Measurements from ENCODE around the gene NPIPB6. TPM values are rescaled to one million over a fixed set of nuclear protein-coding genes. Genes with fewer than 3 reads are reported as not detected.

NPIPB6 gene
- total and polyA plus RNA-seq, 8 donors = 0.25 to 2.0 (median 0.61) TPM; not detected in 1

DNA sequence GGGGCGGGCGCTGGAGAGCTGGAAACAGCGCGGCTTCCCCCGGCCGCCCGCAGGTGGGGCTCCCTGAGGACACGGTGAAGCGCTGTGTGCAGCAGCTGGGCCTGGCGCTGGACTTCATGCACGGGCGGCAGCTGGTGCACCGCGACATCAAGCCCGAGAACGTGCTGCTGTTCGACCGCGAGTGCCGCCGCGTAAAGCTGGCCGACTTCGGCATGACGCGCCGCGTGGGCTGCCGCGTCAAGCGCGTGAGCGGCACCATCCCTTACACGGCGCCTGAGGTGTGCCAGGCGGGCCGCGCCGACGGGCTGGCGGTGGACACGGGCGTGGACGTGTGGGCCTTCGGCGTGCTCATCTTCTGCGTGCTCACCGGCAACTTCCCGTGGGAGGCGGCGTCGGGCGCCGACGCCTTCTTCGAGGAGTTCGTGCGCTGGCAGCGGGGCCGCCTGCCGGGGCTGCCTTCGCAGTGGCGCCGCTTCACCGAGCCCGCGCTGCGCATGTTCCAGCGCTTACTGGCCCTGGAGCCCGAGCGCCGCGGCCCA is 43.2 kb downstream of the NPIPB6 start:
- no peak overlapping the region for H3K27ac ChIP-seq
- no peaks in the 10 kb centered on the region for H3K27me3 ChIP-seq
- H3K4me1 ChIP-seq = no peaks in the 10 kb centered on the region
- WGBS, 2 donors = 96% methylated on average over 71 to 73 of the region's 73 CpGs
- no peaks in the 10 kb centered on the region for H3K9me3 ChIP-seq
- DNase-seq = no peak
- TF ChIP-seq, protein P1, sequence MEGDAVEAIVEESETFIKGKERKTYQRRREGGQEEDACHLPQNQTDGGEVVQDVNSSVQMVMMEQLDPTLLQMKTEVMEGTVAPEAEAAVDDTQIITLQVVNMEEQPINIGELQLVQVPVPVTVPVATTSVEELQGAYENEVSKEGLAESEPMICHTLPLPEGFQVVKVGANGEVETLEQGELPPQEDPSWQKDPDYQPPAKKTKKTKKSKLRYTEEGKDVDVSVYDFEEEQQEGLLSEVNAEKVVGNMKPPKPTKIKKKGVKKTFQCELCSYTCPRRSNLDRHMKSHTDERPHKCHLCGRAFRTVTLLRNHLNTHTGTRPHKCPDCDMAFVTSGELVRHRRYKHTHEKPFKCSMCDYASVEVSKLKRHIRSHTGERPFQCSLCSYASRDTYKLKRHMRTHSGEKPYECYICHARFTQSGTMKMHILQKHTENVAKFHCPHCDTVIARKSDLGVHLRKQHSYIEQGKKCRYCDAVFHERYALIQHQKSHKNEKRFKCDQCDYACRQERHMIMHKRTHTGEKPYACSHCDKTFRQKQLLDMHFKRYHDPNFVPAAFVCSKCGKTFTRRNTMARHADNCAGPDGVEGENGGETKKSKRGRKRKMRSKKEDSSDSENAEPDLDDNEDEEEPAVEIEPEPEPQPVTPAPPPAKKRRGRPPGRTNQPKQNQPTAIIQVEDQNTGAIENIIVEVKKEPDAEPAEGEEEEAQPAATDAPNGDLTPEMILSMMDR (IDR thresholded peaks at IDR 0.05) = no peak
- no peak for FAIRE-seq
- ATAC-seq = no peak
- H3K4me3 ChIP-seq = no peak overlapping the region
- intact Hi-C loops (cut with DNase I) = no loop called here
- no peaks in the 10 kb centered on the region for H3K36me3 ChIP-seq

GRCh38 chr16:28319476-28320022 is 43.8 kb downstream of the NPIPB6 start:
- intact Hi-C loops (cut with DNase I) = loop anchor here in 2 of 3 donors (2.0 to 5.0 kb wide), 2 partner anchors 41 to 42 kb away; no protein-coding TSS in a partner anchor
- WGBS, 2 donors = 94 to 95% methylated on average over 26 of the region's 26 CpGs
- FAIRE-seq = no peak
- Histone ChIP-seq H3K4me3 (no peak overlapping the region), H3K36me3 (no peaks in the 10 kb centered on the region), H3K27ac (no peak overlapping the region), H3K9me3 (no peaks in the 10 kb centered on the region), H3K27me3 (no peaks in the 10 kb centered on the region), H3K4me1 (no peaks in the 10 kb centered on the region)
- no peak for ATAC-seq
- DNase-seq = no peak
- TF ChIP-seq, protein P1 (IDR thresholded peaks at IDR 0.05) = no peak

GRCh38 chr16:28318042-28318744 is 45.1 kb downstream of the NPIPB6 start:
- TF ChIP-seq, protein P1 (IDR thresholded peaks at IDR 0.05) = no peak
- Histone ChIP-seq H3K27me3 (no peaks in the 10 kb centered on the region), H3K4me3 (no peak overlapping the region), H3K9me3 (no peaks in the 10 kb centered on the region), H3K4me1 (no peaks in the 10 kb centered on the region), H3K36me3 (no peaks in the 10 kb centered on the region), H3K27ac (no peak overlapping the region)
- WGBS, 2 donors = 80 to 84% methylated on average over 9 of the region's 9 CpGs
- intact Hi-C loops (cut with DNase I) = loop anchor here in 2 of 3 donors (2.0 to 5.0 kb wide), 2 partner anchors 39 to 41 kb away; no protein-coding TSS in a partner anchor
- no peak for FAIRE-seq
- ATAC-seq = no peak
- DNase-seq = no peak

GRCh38 chr16:28317040-28317880 is 46.0 kb downstream of the NPIPB6 start:
- peak; percentile 58 to 89 (median 77) for ATAC-seq
- TF ChIP-seq, protein P1 (IDR thresholded peaks at IDR 0.05) = peak; percentile 81 to 89 (median 86)
- no peaks in the 10 kb centered on the region for H3K27me3 ChIP-seq
- no peaks in the 10 kb centered on the region for H3K9me3 ChIP-seq
- FAIRE-seq = no peak
- no peaks in the 10 kb centered on the region for H3K36me3 ChIP-seq
- peak in 5 of 6 donors; percentile 23 to 88 (median 65) for DNase-seq
- no peak overlapping the region for H3K4me3 ChIP-seq
- no peak overlapping the region for H3K27ac ChIP-seq
- intact Hi-C loops (cut with DNase I) = loop anchor here in 1 of 3 donors (5.0 kb wide), 1 partner anchor 40 kb away; no protein-coding TSS in a partner anchor
- WGBS, 2 donors = 44 to 50% methylated on average over 21 to 22 of the region's 22 CpGs
- H3K4me1 ChIP-seq = no peaks in the 10 kb centered on the region

All from pancreas (tissue), 10 donors.